GM13977 (cell line): Measurements from ENCODE around the gene TCF7.

Source experiments
- DNase-seq: peaks from one replicate; pipeline ENCODE4 v3.0.0; 2012; ENCODE audit warnings: low spot score
- CTCF ChIP-seq: IDR thresholded peaks from 2 replicates; pipeline ENCODE4 v1.5.1; 2012; ENCODE audit warnings: mild to moderate bottlenecking, control low read depth; ENCODE audit not compliant: insufficient read depth; ENCODE audit errors: extremely low read depth, missing control alignments
- in situ Hi-C: fragments of 300-500 bp; cut with MboI; formaldehyde crosslinking; loops from one replicate; pipeline ENCODE4 v1.12.0; 2022; ENCODE audit warnings: low sequenced_read_pairs, low pct_unique_long_range_greater_than_20kb, mixed read lengths, inconsistent platforms; ENCODE audit not compliant: unreplicated experiment

The TCF7 gene

GRCh38 chr5:134084022-134084565 lies 30.4 kb upstream of the TCF7 start:
- no peak for TF ChIP-seq CTCF
- in situ Hi-C loops: no loop called here
- DNase-seq: no peak

GRCh38 chr5:134084570-134084969 lies 29.9 kb upstream of the TCF7 start:
- DNase-seq: no peak
- in situ Hi-C loops: no loop called here
- no peak for TF ChIP-seq CTCF

GRCh38 chr5:134085411-134085810 lies 29.1 kb upstream of the TCF7 start:
- in situ Hi-C loops: no loop called here
- no peak for DNase-seq
- no peak for TF ChIP-seq CTCF

GRCh38 chr5:134086225-134086942 lies 28.1 kb upstream of the TCF7 start:
- TF ChIP-seq CTCF: no peak
- DNase-seq: no peak
- in situ Hi-C loops: no loop called here

- DNase-seq: no peak
- in situ Hi-C loops: no loop called here
- TF ChIP-seq CTCF: no peak
Observed at GRCh38 chr5:134086943-134087305, 27.6 kb upstream of the TCF7 start.

- in situ Hi-C loops: no loop called here
- DNase-seq: no peak
- TF ChIP-seq CTCF: no peak
Observed at GRCh38 chr5:134088291-134088690, 26.2 kb upstream of the TCF7 start.

GRCh38 chr5:134088994-134089560 lies 25.4 kb upstream of the TCF7 start:
- DNase-seq: no peak
- in situ Hi-C loops: no loop called here
- TF ChIP-seq CTCF: no peak
